HCT116 (cell line): Measurements from ENCODE around the gene C16orf90. TPM values are rescaled to one million over a fixed set of nuclear protein-coding genes. Genes with fewer than 3 reads are reported as not detected.

Source experiments
- ATAC-seq: fragments of 200-7000 bp; cut with Tn5 transposase; 2 replicates; pipeline ENCODE4 v1.9.1; 2020; ENCODE audit warnings: mild to moderate bottlenecking, moderate library complexity
- BruUV-seq: library from RNA; stranded (reverse); fragments of 400-500 nt; replicated peaks from 2 replicates; lab custom pipeline; 2021; lab: Mats Ljungman, UMichigan
- CTCF ChIA-PET: fragments of 300-600 bp; sonication (Branson Sonifier 250); formaldehyde crosslinking; loops from one replicate; lab custom pipeline; 2021; ENCODE audit warnings: antibody characterized with exemption; lab: Charles Lee
- POLR2A ChIA-PET: fragments of 300-600, 350-600 bp; sonication (Branson Sonifier 250); formaldehyde crosslinking; loops from one replicate; lab custom pipeline; 2021; ENCODE audit warnings: antibody characterized with exemption; lab: Charles Lee
- RAD21 ChIA-PET, 2 experiments: fragments of 300-600 bp; sonication (Branson Sonifier 250); formaldehyde crosslinking; loops; one replicate each; lab custom pipeline; 2023; ENCODE audit warnings: low total read pairs in 2 of 2; ENCODE audit not compliant: uncharacterized antibody in 2 of 2, unreplicated experiment in 2 of 2, low non-redundant PET in 1 of 2; lab: Charles Lee
- DNase-seq: peaks from one replicate; pipeline ENCODE4 v3.0.0-alpha.2; 2010; ENCODE audit warnings: low read depth, low spot score
- H2AFZ ChIP-seq: fragments of 200-600 bp; shearing (Covaris generic), sonication (generic); 2 replicates; pipeline ENCODE4 v1.6.1; 2017; ENCODE audit warnings: low read depth, mixed run types, mixed read lengths, antibody characterized with exemption, low read length; ENCODE audit not compliant: poor library complexity, severe bottlenecking
- H3K27ac ChIP-seq: 2 replicates; pipeline ENCODE4 v1.5.1; 2012; ENCODE audit warnings: low read depth, low read length
- H3K27me3 ChIP-seq: fragments of 200-600 bp; sonication (generic); 2 replicates; pipeline ENCODE4 v1.6.1; 2016; ENCODE audit warnings: mixed run types, low read length, mixed read lengths; ENCODE audit not compliant: insufficient read depth
- H3K36me3 ChIP-seq, 2 experiments: fragments of 200-500 bp in 1 of 2; fragments of 200-600 bp in 1 of 2; sonication (Bioruptor generic) in 1 of 2; sonication (generic) in 1 of 2; 2 replicates each; pipeline versions ENCODE4 v1.5.1 to v1.6.1; 2014 to 2016; ENCODE audit warnings: low read length in 2 of 2, inconsistent platforms in 1 of 2, mixed read lengths in 1 of 2, mixed run types in 1 of 2; ENCODE audit not compliant: insufficient read depth in 2 of 2, control insufficient read depth in 1 of 2
- H3K4me1 ChIP-seq, 2 experiments: fragments of 200-600 bp in 1 of 2; sonication (generic) in 1 of 2; 2 replicates each; pipeline versions ENCODE4 v1.5.1 to v1.6.1; 2012 to 2017; ENCODE audit warnings: low read length in 2 of 2, inconsistent platforms in 1 of 2, mild to moderate bottlenecking in 1 of 2, mixed read lengths in 1 of 2, mixed run types in 1 of 2, moderate library complexity in 1 of 2; ENCODE audit not compliant: insufficient read depth in 2 of 2, control insufficient read depth in 1 of 2
- H3K4me2 ChIP-seq: fragments of 200-600 bp; sonication (generic); 2 replicates; pipeline ENCODE4 v1.6.1; 2017; ENCODE audit warnings: mixed run types, low read length, mixed read lengths
- H3K4me3 ChIP-seq, 2 experiments: fragments of 200-600 bp in 1 of 2; sonication (generic) in 1 of 2; replicated peaks in 1 of 2; 2 replicates each; pipeline ENCODE4 v1.5.1; 2011 to 2016; ENCODE audit warnings: low read length in 2 of 2, control low read depth in 1 of 2, low read depth in 1 of 2, mild to moderate bottlenecking in 1 of 2, mixed read lengths in 1 of 2, mixed run types in 1 of 2
- H3K79me2 ChIP-seq: fragments of 200-600 bp; sonication (generic); 2 replicates; pipeline ENCODE4 v1.6.1; 2017; ENCODE audit warnings: mild to moderate bottlenecking, mixed run types, low read length, moderate library complexity, mixed read lengths; ENCODE audit not compliant: insufficient read depth
- H3K9ac ChIP-seq: fragments of 200-600 bp; sonication (generic); 2 replicates; pipeline ENCODE4 v1.6.1; 2016; ENCODE audit warnings: low read length, mixed read lengths
- H3K9me2 ChIP-seq: fragments of 200-600 bp; sonication (generic), shearing (Covaris generic); 2 replicates; pipeline ENCODE4 v1.6.1; 2017; ENCODE audit warnings: mixed run types, mild to moderate bottlenecking, moderate library complexity; ENCODE audit not compliant: insufficient read depth
- H3K9me3 ChIP-seq, 2 experiments: fragments of 200-500 bp in 1 of 2; fragments of 200-600 bp in 1 of 2; sonication (Bioruptor generic) in 1 of 2; sonication (generic) in 1 of 2; 2 replicates each; pipeline ENCODE4 v1.6.1; 2014 to 2017; ENCODE audit warnings: low read length in 2 of 2, mixed read lengths in 2 of 2, inconsistent platforms in 1 of 2, low read depth in 1 of 2, mild to moderate bottlenecking in 1 of 2, mixed run types in 1 of 2, moderate library complexity in 1 of 2; ENCODE audit not compliant: control insufficient read depth in 1 of 2, insufficient read depth in 1 of 2
- H4K20me1 ChIP-seq: fragments of 200-600 bp; sonication (generic), shearing (Covaris generic); 2 replicates; pipeline ENCODE4 v1.6.1; 2017; ENCODE audit warnings: mixed run types, mild to moderate bottlenecking, moderate library complexity; ENCODE audit not compliant: insufficient read depth
- FOSL1 ChIP-seq: IDR thresholded peaks from 2 replicates; pipeline ENCODE4 v1.6.1; 2012; ENCODE audit warnings: low read depth
- REST ChIP-seq: IDR thresholded peaks from 2 replicates; pipeline ENCODE4 v1.6.1; 2012; ENCODE audit warnings: low read depth
- SIN3A ChIP-seq: IDR thresholded peaks from 2 replicates; pipeline ENCODE4 v1.6.1; 2012; ENCODE audit warnings: low read depth
- SP1 ChIP-seq: IDR thresholded peaks from 2 replicates; pipeline ENCODE4 v1.6.1; 2012; ENCODE audit warnings: low read depth
- TCF7L2 ChIP-seq: IDR thresholded peaks from 2 replicates; pipeline ENCODE4 v1.7.0; 2011; ENCODE audit warnings: borderline replicate concordance, inconsistent platforms; ENCODE audit not compliant: insufficient read depth, insufficient read length; ENCODE audit errors: extremely low read depth
- ZNF274 ChIP-seq: fragments of 200-500 bp; sonication (Bioruptor generic); IDR thresholded peaks from 2 replicates; pipeline ENCODE4 v1.6.1; 2014; ENCODE audit warnings: mild to moderate bottlenecking, low read depth, low read length, inconsistent platforms
- intact Hi-C: fragments of 100-400 bp; cut with micrococcal nuclease; formaldehyde crosslinking; loops from 2 replicates; pipeline ENCODE4 v1.10.0; 2022
- total RNA-seq: library from RNA; stranded (reverse); gene quantifications from one replicate; pipeline ENCODE4 v1.2.1, GENCODE V29; 2021; ENCODE audit not compliant: unreplicated experiment
- TF ChIP-seq, protein P1 (sequence below): IDR thresholded peaks from 2 replicates; pipeline ENCODE4 v1.6.1; 2011; ENCODE audit warnings: mild to moderate bottlenecking, low read length, moderate library complexity; ENCODE audit not compliant: insufficient replicate concordance; ENCODE audit errors: extremely low read depth
- TF ChIP-seq, protein P2 (sequence below): IDR thresholded peaks from 2 replicates; pipeline ENCODE4 v1.6.1; 2012

Gene C16orf90
- total RNA-seq, 1 experiment from 2014 or later, result not detected

- H4K20me1 ChIP-seq, result no peaks in the 10 kb centered on the region
Observed at GRCh38 chr16:3472878-3473595, 22.3 kb downstream of the C16orf90 start.

More at GRCh38 chr16:3472878-3473595, 22.3 kb downstream of the C16orf90 start:
- H3K4me3 ChIP-seq, result no peak overlapping the region
- no TSS peak for BruUV-seq
- H3K79me2 ChIP-seq, result peaks cover 91% of the 10 kb centered on the region
- TF ChIP-seq FOSL1 (no peak), TCF7L2 (no peak), ZNF274 (no peak), SIN3A (no peak), SP1 (no peak), REST (no peak)
- TF ChIP-seq, protein P1, sequence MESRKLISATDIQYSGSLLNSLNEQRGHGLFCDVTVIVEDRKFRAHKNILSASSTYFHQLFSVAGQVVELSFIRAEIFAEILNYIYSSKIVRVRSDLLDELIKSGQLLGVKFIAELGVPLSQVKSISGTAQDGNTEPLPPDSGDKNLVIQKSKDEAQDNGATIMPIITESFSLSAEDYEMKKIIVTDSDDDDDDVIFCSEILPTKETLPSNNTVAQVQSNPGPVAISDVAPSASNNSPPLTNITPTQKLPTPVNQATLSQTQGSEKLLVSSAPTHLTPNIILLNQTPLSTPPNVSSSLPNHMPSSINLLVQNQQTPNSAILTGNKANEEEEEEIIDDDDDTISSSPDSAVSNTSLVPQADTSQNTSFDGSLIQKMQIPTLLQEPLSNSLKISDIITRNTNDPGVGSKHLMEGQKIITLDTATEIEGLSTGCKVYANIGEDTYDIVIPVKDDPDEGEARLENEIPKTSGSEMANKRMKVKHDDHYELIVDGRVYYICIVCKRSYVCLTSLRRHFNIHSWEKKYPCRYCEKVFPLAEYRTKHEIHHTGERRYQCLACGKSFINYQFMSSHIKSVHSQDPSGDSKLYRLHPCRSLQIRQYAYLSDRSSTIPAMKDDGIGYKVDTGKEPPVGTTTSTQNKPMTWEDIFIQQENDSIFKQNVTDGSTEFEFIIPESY, result no peak
- TF ChIP-seq, protein P2, sequence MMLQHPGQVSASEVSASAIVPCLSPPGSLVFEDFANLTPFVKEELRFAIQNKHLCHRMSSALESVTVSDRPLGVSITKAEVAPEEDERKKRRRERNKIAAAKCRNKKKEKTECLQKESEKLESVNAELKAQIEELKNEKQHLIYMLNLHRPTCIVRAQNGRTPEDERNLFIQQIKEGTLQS, result no peak
- ATAC-seq (no peak), DNase-seq (no peak)
- H3K9me2 ChIP-seq, result no peaks in the 10 kb centered on the region
- H3K4me1 ChIP-seq, result no peaks in the 10 kb centered on the region
- H3K27me3 ChIP-seq, result no peaks in the 10 kb centered on the region
- ChIA-PET CTCF (no interaction called here), RAD21 (no interaction called here), POLR2A (no interaction called here)
- intact Hi-C loops, result no loop called here
- no peak overlapping the region for H3K4me2 ChIP-seq
- peaks cover 0 to 4% of the 10 kb centered on the region in 2 experiments; a peak in 1 of 4 replicates for H3K36me3 ChIP-seq
- H3K9me3 ChIP-seq, result no peaks in the 10 kb centered on the region
- H3K27ac ChIP-seq, result no peak overlapping the region
- H2AFZ ChIP-seq, result no peak overlapping the region
- H3K9ac ChIP-seq, result no peak overlapping the region
